ENCODE data around the gene LITAF.
"Not testable (repeated sequence)": the region's sequence is repeated elsewhere in the genome, so short reads cannot be mapped to it uniquely, and the experiment has no call there.

LITAF gene

DNA sequence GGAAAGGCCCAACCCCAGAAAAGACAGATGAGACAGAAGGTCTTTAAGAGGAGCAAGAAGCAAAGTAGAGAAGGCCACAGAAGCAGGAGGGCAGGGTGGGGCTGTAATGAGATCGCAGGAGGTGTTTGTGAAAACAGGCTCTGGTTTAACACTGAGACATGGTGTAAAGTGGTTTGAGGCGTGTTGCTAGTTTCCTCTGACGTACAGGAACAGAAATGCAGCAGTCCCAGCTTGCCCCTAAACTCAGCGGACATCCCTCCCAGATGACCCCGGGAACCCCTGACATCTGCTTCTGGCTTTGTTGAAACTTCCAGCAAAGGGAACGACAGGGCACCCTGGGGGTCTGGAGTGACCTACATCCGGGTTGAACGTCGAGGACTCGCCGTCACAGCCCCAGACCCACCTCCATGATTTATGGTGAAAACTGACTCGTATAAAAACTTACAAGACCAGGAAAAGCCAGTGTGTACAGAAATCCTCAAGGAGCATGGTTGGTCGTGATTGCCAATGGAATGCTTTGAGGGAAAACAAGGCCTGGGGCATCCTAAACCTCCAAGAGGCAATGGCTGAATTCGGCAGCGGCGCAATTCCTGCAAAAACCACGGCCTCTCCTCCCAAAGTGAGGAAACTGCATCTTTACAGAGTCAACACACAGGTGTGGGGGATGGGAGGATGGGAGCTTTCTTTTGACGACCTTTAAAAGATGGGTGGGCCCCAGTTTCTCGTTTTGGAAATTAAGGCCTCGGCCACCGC is 25.8 kb downstream of the LITAF start:
- TF ChIP-seq, protein P1, sequence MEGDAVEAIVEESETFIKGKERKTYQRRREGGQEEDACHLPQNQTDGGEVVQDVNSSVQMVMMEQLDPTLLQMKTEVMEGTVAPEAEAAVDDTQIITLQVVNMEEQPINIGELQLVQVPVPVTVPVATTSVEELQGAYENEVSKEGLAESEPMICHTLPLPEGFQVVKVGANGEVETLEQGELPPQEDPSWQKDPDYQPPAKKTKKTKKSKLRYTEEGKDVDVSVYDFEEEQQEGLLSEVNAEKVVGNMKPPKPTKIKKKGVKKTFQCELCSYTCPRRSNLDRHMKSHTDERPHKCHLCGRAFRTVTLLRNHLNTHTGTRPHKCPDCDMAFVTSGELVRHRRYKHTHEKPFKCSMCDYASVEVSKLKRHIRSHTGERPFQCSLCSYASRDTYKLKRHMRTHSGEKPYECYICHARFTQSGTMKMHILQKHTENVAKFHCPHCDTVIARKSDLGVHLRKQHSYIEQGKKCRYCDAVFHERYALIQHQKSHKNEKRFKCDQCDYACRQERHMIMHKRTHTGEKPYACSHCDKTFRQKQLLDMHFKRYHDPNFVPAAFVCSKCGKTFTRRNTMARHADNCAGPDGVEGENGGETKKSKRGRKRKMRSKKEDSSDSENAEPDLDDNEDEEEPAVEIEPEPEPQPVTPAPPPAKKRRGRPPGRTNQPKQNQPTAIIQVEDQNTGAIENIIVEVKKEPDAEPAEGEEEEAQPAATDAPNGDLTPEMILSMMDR (IDR thresholded peaks at IDR 0.05; ENCODE audit: extremely low read depth, insufficient read depth, missing control alignments): no peak
- in situ Hi-C loops (cut with MboI; ENCODE audit: low pct_unique_long_range_greater_than_20kb, low sequenced_read_pairs, unreplicated experiment): no loop called here
- DNase-seq (ENCODE audit: low spot score): no peak

DNA sequence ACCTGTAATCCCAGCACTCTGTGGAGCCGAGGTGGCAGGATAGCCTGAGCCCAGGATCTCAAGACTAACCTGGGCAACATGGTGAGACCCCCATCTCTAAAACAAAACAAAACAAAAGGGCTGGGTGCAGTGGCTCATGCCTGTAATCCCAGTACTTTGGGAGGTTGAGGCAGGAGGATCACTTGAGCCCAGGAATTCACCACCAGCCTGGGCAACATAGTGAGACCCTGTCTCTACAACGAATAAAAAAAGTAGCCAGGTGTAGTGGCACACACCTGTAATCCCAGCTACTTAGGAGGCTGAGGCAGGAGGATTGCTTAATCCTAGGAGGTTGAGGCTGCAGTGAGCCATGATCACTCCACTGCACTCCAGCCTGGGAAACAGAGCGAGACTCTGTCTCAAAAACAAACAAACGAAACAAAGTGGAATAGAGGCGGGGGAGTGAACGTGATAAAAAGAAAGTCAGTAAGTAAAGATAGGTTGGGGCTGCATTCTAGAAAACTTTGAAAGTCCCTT is 28.4 kb downstream of the LITAF start:
- DNase-seq (ENCODE audit: low spot score); in situ Hi-C loops (cut with MboI; ENCODE audit: low pct_unique_long_range_greater_than_20kb, low sequenced_read_pairs, unreplicated experiment): not testable (repeated sequence)

DNA sequence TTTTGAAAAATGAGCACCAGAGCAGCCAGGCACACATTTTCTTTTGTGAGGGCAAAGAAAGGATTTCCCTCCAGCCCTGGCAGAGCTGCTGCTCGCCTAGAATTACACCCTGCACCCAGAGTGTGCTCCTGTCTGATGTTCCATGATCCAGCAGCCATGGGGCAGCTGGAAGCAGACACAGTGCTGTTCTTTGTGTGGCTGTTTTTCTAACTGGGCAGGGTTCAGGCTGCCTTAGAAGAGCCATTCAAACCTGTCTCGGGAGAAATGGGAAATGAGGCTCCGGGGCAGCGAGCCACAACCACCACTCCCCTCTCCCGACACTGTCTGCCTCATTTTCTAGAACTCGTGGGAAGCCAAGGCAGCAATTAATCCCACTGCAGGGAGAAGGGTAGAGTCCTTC is 28.9 kb downstream of the LITAF start:
- no peak for DNase-seq (ENCODE audit: low spot score)
- in situ Hi-C loops (cut with MboI; ENCODE audit: low pct_unique_long_range_greater_than_20kb, low sequenced_read_pairs, unreplicated experiment): no loop called here
- TF ChIP-seq, protein P1 (IDR thresholded peaks at IDR 0.05; ENCODE audit: extremely low read depth, insufficient read depth, missing control alignments): no peak

DNA sequence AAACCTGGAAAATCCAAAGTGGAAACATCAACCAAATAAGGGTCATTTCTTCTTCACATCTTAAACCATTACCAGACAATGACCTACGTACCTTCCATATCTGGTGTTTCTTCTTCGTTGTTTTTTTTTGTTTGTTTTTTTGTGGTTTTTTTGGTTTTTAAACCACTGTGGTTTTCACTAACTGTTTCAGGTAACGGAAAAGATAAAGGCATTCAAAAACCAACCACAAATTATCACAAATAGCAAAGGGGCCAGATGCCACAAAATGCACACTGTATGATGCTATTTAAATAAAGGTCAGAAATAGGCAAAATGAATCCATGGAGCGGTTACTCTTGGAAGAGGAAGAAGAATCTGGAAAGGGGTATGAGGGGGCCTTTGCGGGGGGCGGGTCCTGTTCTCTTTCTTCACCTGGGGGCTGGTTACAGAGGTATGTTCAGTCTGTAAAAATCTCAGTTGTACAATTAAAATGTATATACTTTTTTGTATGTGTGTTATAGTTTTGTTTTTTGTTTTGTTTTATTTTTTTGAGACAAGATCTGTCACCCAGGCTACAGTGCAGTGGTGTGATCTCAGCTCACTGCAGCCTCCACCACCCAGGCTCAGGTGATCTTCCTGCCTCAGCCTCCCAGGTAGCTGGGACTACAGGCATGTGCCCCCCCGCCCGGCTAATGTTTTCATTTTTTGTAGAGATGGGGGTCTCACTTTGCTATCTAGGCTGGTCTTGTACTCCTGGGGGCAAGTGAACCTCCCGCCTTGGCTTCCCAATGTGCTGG is 29.6 kb downstream of the LITAF start:
- in situ Hi-C loops (cut with MboI; ENCODE audit: low pct_unique_long_range_greater_than_20kb, low sequenced_read_pairs, unreplicated experiment): no loop called here
- no peak for DNase-seq (ENCODE audit: low spot score)
- TF ChIP-seq, protein P1 (IDR thresholded peaks at IDR 0.05; ENCODE audit: extremely low read depth, insufficient read depth, missing control alignments): no peak

DNA sequence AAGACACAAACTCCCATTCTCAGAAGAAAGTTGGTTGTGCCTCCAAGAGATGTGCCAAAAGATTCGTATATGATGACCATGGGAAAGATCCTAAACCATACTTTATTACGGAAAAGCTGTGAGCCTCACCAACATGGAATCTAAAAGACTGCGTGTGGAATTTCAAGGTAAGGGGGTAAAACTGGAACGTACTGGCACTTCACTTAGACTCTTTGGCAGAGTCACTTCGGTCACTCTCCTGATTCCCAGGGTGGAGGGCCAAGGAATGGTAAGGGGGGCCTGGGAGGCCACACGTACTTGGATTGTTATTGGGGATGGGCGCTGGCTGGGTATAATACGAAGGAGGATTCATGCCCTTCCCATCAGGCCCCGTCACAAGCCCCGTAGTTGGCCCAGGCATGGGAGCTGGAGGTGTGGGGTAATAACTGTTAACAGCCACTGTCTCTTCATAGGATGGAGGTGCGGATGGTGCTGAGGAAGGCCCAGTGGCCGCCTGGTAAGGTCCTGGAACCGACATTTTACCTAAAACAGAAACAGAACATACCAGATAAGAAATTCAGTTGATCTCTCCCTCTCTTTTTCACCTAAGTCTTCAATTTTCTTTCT is 30.4 kb downstream of the LITAF start:
- DNase-seq (ENCODE audit: low spot score): no peak
- TF ChIP-seq, protein P1 (IDR thresholded peaks at IDR 0.05; ENCODE audit: extremely low read depth, insufficient read depth, missing control alignments): no peak
- in situ Hi-C loops (cut with MboI; ENCODE audit: low pct_unique_long_range_greater_than_20kb, low sequenced_read_pairs, unreplicated experiment): no loop called here

DNA sequence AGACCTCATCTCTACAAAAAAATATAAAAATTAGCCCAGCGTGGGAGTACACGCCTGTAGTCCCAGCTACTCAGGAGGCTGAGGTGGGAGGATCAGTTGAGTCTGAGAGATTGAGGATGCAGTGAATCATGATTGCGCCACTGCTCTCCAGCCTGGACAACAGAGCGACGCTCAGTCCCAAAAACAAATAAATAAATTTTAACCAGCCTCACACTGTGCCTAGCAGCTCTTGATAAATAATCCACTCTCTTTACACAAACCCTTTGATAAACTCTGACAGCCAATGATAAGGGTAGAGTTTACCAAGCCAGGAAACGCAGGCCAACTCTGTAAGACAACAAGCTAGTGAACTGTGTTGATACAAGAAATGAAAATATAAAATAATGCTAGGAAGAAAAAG is 32.7 kb downstream of the LITAF start:
- in situ Hi-C loops (cut with MboI; ENCODE audit: low pct_unique_long_range_greater_than_20kb, low sequenced_read_pairs, unreplicated experiment): no loop called here
- DNase-seq (ENCODE audit: low spot score): no peak
- TF ChIP-seq, protein P1 (IDR thresholded peaks at IDR 0.05; ENCODE audit: extremely low read depth, insufficient read depth, missing control alignments): no peak

All from GM13977 (cell line).